ENCODE results near the gene CDK5RAP1.

CDK5RAP1 gene

DNA sequence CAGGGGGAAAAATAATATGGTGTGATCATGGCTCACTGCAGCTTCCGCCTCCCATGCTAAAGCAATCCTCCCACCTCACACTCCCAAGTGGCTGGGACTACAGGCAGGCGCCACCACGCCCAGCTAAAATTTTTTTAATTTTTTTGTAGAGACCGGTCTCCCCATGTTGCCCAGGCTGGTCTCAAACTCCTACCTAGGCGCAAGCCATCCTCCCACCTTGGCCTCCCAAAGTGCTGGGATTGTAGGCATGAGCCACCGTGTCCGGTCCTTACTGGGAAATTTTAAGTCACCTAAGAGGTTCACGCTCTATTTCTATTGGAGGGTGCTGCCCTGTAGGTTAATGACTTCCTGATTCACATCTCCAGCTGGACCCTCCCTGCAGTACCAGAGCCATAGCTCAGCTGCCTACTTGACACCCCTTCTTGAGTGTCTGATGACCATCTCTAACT is 626 bp upstream of the CDK5RAP1 start:
- H3K27ac ChIP-seq (ENCODE audit: poor library complexity, severe bottlenecking), result peak overlapping the region; percentile 24
- peaks cover 24% of the 10 kb centered on the region for H3K36me3 ChIP-seq (ENCODE audit: low read depth)
- H3K27me3 ChIP-seq (ENCODE audit: insufficient read depth, poor library complexity, severe bottlenecking), result no peaks in the 10 kb centered on the region
- TF ChIP-seq, protein P1, sequence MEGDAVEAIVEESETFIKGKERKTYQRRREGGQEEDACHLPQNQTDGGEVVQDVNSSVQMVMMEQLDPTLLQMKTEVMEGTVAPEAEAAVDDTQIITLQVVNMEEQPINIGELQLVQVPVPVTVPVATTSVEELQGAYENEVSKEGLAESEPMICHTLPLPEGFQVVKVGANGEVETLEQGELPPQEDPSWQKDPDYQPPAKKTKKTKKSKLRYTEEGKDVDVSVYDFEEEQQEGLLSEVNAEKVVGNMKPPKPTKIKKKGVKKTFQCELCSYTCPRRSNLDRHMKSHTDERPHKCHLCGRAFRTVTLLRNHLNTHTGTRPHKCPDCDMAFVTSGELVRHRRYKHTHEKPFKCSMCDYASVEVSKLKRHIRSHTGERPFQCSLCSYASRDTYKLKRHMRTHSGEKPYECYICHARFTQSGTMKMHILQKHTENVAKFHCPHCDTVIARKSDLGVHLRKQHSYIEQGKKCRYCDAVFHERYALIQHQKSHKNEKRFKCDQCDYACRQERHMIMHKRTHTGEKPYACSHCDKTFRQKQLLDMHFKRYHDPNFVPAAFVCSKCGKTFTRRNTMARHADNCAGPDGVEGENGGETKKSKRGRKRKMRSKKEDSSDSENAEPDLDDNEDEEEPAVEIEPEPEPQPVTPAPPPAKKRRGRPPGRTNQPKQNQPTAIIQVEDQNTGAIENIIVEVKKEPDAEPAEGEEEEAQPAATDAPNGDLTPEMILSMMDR (IDR thresholded peaks at IDR 0.05; ENCODE audit: poor library complexity, severe bottlenecking), result no peak
- H3K4me3 ChIP-seq (ENCODE audit: severe bottlenecking), result peak overlapping the region; percentile 93
- ATAC-seq (ENCODE audit: low read depth) (peak; percentile 47), DNase-seq (ENCODE audit: low spot score) (no peak)
- no peaks in the 10 kb centered on the region for H3K9me3 ChIP-seq (ENCODE audit: severe bottlenecking)
- peaks cover 10% of the 10 kb centered on the region for H3K4me1 ChIP-seq (ENCODE audit: insufficient read depth, poor library complexity, severe bottlenecking)

DNA sequence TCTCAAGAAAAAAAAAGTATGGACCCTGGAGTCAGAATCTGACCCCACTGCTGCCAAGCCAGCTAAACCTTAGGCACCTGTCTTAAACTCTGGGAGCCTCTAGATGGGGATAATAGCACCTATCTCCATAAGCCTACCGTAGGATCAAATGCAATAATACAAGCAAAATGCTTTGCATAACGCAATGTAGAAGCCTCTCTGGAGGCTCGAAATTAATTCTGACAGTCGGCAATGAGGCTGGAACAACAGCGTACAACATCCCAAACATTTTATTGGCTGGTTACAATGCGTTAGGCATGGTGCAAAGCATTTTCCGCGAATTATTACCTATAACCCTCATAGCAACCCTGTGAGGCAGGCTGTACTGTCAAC is 521 bp downstream of the CDK5RAP1 start:
- no peak for DNase-seq (ENCODE audit: low spot score)
- TF ChIP-seq, protein P1 (IDR thresholded peaks at IDR 0.05; ENCODE audit: poor library complexity, severe bottlenecking), result peak; percentile 77
- Histone ChIP-seq H3K4me1 (ENCODE audit: insufficient read depth, poor library complexity, severe bottlenecking) (peaks cover 10% of the 10 kb centered on the region), H3K27ac (ENCODE audit: poor library complexity, severe bottlenecking) (peak overlapping the region; percentile 24), H3K27me3 (ENCODE audit: insufficient read depth, poor library complexity, severe bottlenecking) (no peaks in the 10 kb centered on the region), H3K36me3 (ENCODE audit: low read depth) (peaks cover 29% of the 10 kb centered on the region), H3K4me3 (ENCODE audit: severe bottlenecking) (peak overlapping the region; percentile 93), H3K9me3 (ENCODE audit: severe bottlenecking) (no peaks in the 10 kb centered on the region)
- ATAC-seq (ENCODE audit: low read depth), result peak; percentile 65

DNA sequence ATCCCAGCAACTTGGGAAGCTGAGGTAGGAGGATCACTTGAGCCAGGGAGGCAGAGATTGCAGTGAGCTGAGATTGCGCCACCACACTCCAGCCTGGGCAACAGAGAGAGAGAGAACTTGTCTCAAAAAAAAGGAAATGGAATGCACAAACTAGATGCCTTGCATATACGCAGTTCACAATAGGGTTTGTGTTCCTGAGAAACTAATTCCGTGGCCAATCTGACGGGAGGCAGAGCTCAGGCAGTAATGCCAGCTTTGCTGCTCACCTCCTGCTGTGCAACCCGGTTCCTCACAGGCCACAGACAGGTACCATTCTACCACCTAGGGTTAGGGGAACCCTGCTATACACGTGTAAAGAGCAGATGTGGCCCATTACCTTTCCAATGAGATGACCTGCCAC is 1.4 kb downstream of the CDK5RAP1 start:
- Histone ChIP-seq H3K36me3 (ENCODE audit: low read depth) (peaks cover 38% of the 10 kb centered on the region), H3K4me3 (ENCODE audit: severe bottlenecking) (peak overlapping the region; percentile 93), H3K9me3 (ENCODE audit: severe bottlenecking) (no peaks in the 10 kb centered on the region), H3K4me1 (ENCODE audit: insufficient read depth, poor library complexity, severe bottlenecking) (peaks cover 10% of the 10 kb centered on the region), H3K27ac (ENCODE audit: poor library complexity, severe bottlenecking) (no peak overlapping the region), H3K27me3 (ENCODE audit: insufficient read depth, poor library complexity, severe bottlenecking) (no peaks in the 10 kb centered on the region)
- ATAC-seq (ENCODE audit: low read depth) (no peak), DNase-seq (ENCODE audit: low spot score) (no peak)
- TF ChIP-seq, protein P1 (IDR thresholded peaks at IDR 0.05; ENCODE audit: poor library complexity, severe bottlenecking), result no peak

DNA sequence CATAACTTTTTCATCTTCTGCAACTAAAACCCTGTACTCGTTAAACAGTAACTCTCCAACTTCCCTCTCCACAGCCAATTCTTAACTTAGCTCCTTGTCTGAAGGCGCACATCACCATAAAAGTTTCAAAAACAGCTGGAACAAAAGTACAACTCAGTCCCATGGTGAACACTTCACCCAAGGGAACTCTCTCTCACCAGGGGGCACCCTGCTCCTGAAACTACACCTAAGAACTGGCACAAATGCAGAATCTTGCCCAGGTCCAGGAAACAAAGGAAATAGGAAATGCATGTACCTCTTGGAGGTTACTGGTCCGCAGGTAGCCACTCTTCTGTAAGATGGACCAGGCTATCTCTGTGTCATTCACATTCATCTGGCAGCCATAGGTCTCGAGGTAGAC is 6.6 kb downstream of the CDK5RAP1 start:
- DNase-seq (ENCODE audit: low spot score), result no peak
- Histone ChIP-seq H3K4me1 (ENCODE audit: insufficient read depth, poor library complexity, severe bottlenecking) (no peaks in the 10 kb centered on the region), H3K36me3 (ENCODE audit: low read depth) (peaks cover 90% of the 10 kb centered on the region), H3K9me3 (ENCODE audit: severe bottlenecking) (no peaks in the 10 kb centered on the region), H3K4me3 (ENCODE audit: severe bottlenecking) (no peak overlapping the region), H3K27me3 (ENCODE audit: insufficient read depth, poor library complexity, severe bottlenecking) (no peaks in the 10 kb centered on the region), H3K27ac (ENCODE audit: poor library complexity, severe bottlenecking) (no peak overlapping the region)
- TF ChIP-seq, protein P1 (IDR thresholded peaks at IDR 0.05; ENCODE audit: poor library complexity, severe bottlenecking), result peak; percentile 39
- 0 out of 3 replicates have a peak, but pooled peaks have one; percentile 22 for ATAC-seq (ENCODE audit: low read depth)

DNA sequence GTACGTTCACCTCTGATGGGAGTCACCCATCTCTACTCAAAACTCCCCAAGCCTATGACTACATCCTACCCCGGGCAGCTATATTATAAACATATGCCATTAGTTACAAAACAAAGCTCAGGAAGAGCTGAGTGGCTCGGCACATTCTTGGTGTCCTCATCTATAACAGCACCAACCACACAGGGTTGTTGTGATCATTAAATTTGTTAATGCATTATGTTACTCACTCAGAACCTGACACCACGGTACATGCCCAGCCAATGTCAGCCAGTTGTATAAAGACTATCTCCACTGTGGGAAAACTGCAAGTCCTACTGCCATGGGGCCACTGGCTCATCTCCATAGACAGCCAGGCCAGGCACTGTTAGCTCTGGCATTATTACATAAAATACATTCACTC is 7.7 kb downstream of the CDK5RAP1 start:
- no peak for ATAC-seq (ENCODE audit: low read depth)
- no peaks in the 10 kb centered on the region for H3K27me3 ChIP-seq (ENCODE audit: insufficient read depth, poor library complexity, severe bottlenecking)

More for the DNA sequence above, 7.7 kb downstream of the CDK5RAP1 start:
- H3K36me3 ChIP-seq (ENCODE audit: low read depth), result peaks cover 91% of the 10 kb centered on the region
- DNase-seq (ENCODE audit: low spot score), result no peak
- H3K4me1 ChIP-seq (ENCODE audit: insufficient read depth, poor library complexity, severe bottlenecking), result no peaks in the 10 kb centered on the region
- no peak overlapping the region for H3K27ac ChIP-seq (ENCODE audit: poor library complexity, severe bottlenecking)
- H3K4me3 ChIP-seq (ENCODE audit: severe bottlenecking), result no peak overlapping the region
- H3K9me3 ChIP-seq (ENCODE audit: severe bottlenecking), result no peaks in the 10 kb centered on the region
- TF ChIP-seq, protein P1 (IDR thresholded peaks at IDR 0.05; ENCODE audit: poor library complexity, severe bottlenecking), result no peak
